ENCODE results near the gene ELK1. TPM values are rescaled to one million over a fixed set of nuclear protein-coding genes. Genes with fewer than 3 reads are reported as not detected.
"Not testable (repeated sequence)": the region's sequence is repeated elsewhere in the genome, so short reads cannot be mapped to it uniquely, and the experiment has no call there.

The ELK1 gene
- total RNA-seq, 1 donor from 2014 or later: 35.0 TPM

DNA sequence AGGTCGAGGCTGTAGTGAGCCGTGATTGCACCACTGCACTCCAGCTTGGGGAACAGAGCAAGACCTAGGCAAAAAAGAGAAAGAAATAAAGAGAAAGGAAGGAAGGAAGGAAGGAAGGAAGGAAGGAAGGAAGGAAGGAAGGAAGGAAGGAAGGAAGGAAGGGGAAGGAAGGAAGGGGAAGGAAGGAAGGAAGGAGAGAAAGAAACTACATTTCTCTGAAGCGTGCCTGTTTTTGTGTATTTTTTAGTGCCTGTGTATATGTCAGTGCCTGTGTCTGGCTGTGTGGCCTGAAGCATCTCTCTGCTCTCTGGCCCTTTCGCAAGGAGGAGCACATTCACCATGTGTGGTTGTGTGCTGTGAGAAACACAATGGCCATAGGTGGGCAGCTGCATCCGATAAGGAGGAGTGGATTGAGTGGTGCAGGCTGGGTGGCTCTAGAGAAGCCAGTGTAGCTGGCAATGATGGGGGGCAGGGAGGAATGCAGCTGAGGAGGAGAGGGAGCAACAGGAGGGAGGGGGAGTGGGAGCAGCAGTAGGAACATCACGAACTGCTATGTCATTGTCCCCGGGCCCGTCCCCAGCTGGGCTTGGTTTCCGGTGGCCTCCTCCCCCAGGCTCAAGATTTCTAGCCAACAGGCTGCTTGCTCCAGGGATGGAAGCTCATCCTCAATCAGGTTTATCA, 42.1 kb downstream of the ELK1 start:
- DNase-seq (ENCODE audit: low spot score in 2 of 2, unreplicated experiment in 2 of 2): no peak
- no peaks in the 10 kb centered on the region for H3K4me1 Mint-ChIP-seq

DNA sequence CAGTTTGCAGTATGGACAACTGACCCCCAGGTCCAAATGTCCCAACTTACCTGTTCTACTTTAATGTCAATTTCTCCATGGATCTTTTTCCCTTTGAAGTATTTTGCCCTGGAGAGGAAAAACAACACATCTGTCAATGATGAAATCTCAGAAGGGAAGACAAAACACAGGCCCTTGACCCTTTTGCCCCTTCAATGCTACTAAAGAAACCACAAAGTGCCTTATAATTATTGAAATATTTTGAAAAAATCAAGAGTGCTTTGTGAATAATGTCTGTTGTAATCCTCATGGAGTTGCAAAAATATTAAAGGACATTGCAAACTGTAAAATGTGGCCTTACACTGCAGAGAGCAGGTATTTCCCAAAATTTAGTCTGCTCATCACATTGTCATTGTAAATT, 43.3 kb downstream of the ELK1 start:
- Mint-ChIP-seq H3K27me3 (ENCODE audit: low read depth) (peaks cover 7% of the 10 kb centered on the region), H3K4me1 (no peaks in the 10 kb centered on the region), H3K27ac (no peak overlapping the region), H3K36me3 (no peaks in the 10 kb centered on the region), H3K9me3 (peaks cover 4% of the 10 kb centered on the region), H3K4me3 (no peak overlapping the region)
- no peak for DNase-seq (ENCODE audit: low spot score in 2 of 2, unreplicated experiment in 2 of 2)
- no peak for TF ChIP-seq CTCF (IDR thresholded peaks at IDR 0.05; ENCODE audit: unreplicated experiment)

More for the DNA sequence above, 42.1 kb downstream of the ELK1 start:
- H3K27ac Mint-ChIP-seq: no peak overlapping the region
- H3K4me3 Mint-ChIP-seq: no peak overlapping the region
- H3K27me3 Mint-ChIP-seq (ENCODE audit: low read depth): peaks cover 11% of the 10 kb centered on the region
- no peaks in the 10 kb centered on the region for H3K36me3 Mint-ChIP-seq
- TF ChIP-seq CTCF (IDR thresholded peaks at IDR 0.05; ENCODE audit: unreplicated experiment): no peak
- peaks cover 4% of the 10 kb centered on the region for H3K9me3 Mint-ChIP-seq

DNA sequence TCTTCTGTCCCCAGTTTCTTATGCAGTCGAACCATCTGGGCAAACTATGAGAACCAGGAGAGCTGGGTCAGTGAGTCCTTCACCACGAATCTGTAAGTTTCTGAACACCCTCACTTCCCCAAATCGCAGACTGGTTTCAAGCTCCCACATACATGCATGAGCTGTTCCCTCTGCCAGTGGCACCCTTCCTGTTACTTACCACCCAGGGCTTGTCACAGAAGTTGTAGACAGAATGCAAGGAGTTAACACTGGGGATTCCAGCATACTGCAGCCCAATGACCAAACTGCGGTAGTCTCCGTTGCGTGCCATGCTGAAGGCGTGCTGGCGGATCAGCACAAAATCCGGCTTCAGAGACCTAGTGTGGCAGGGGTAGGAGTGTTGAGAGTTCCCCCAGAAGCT, 45.3 kb downstream of the ELK1 start:
- no peak overlapping the region for H3K27ac Mint-ChIP-seq
- peaks cover 19% of the 10 kb centered on the region for H3K9me3 Mint-ChIP-seq
- TF ChIP-seq CTCF (IDR thresholded peaks at IDR 0.05; ENCODE audit: unreplicated experiment): no peak
- H3K36me3 Mint-ChIP-seq: no peaks in the 10 kb centered on the region
- peaks cover 4% of the 10 kb centered on the region for H3K27me3 Mint-ChIP-seq (ENCODE audit: low read depth)
- no peak overlapping the region for H3K4me3 Mint-ChIP-seq
- H3K4me1 Mint-ChIP-seq: no peaks in the 10 kb centered on the region
- no peak for DNase-seq (ENCODE audit: low spot score in 2 of 2, unreplicated experiment in 2 of 2)

DNA sequence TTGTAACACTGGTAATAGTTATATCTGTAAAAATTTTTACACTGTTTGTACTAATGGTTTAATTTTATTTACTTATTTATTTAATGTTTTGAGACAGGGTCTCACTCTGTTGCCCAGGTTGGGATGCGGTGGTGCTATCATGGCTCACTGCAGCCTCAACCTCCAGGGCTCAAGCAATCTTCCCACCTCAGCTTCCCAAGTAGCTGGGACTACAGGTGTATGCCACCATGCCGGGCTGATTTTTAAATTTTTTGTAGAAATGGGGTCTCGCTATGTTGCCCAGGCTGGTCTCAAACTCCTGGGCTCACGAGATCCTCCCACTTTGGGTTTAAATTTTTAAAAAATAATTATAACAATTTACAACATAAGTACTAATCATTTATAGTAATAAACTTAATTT, 47.2 kb downstream of the ELK1 start:
- not testable (repeated sequence) for H3K36me3 Mint-ChIP-seq

DNA sequence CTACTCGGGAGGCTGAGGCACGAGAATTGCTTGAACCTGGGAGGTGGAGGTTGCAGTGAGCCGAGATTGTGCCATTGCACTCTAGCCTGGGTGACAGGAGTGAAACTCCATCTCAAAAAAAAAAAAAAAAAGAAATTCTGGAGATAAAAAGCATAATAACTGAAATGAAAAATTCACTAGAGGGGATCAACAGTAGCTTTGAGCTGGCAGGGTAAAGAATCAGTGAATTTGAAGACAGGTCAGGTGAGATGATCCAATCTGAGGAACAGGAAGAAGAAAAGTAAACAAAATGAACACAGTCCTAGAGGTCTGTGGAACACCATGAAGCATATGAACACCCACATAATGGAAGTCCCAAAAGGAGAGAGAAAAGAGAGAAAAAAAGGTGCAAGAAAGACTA, 53.1 kb downstream of the ELK1 start:
- Mint-ChIP-seq H3K36me3 (peaks cover 2% of the 10 kb centered on the region), H3K4me3 (no peak overlapping the region), H3K27me3 (ENCODE audit: low read depth) (no peaks in the 10 kb centered on the region), H3K9me3 (peaks cover 47% of the 10 kb centered on the region), H3K27ac (no peak overlapping the region), H3K4me1 (no peaks in the 10 kb centered on the region)
- DNase-seq (ENCODE audit: low spot score in 2 of 2, unreplicated experiment in 2 of 2): no peak
- no peak for TF ChIP-seq CTCF (IDR thresholded peaks at IDR 0.05; ENCODE audit: unreplicated experiment)

More for the DNA sequence above, 47.2 kb downstream of the ELK1 start:
- not testable (repeated sequence) for DNase-seq (ENCODE audit: low spot score in 2 of 2, unreplicated experiment in 2 of 2); H3K4me1 Mint-ChIP-seq; H3K27ac Mint-ChIP-seq; H3K4me3 Mint-ChIP-seq; H3K27me3 Mint-ChIP-seq (ENCODE audit: low read depth)
- peaks cover 25% of the 10 kb centered on the region for H3K9me3 Mint-ChIP-seq

DNA sequence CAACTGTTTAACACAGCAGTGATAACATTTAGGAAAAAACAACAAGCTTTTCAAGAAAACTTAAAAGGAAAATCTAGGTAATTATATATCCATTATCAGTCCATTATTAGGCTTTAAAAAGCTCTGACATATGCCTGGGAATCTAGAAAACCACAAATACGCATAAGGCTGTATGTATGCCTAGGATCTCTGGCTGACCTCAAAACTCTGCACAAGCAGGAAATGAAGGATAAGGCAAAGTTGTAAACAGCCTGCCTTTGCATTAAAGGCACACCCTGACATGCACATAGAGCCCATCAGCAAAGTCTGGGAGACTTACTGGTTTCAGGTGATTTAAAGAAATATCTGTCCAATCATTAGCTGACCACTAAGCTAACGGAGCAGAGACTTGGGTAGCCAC, 54.1 kb downstream of the ELK1 start:
- Mint-ChIP-seq H3K4me3 (no peak overlapping the region), H3K27me3 (ENCODE audit: low read depth) (no peaks in the 10 kb centered on the region), H3K9me3 (peaks cover 40% of the 10 kb centered on the region), H3K27ac (no peak overlapping the region), H3K36me3 (peaks cover 2% of the 10 kb centered on the region), H3K4me1 (no peaks in the 10 kb centered on the region)
- TF ChIP-seq CTCF (IDR thresholded peaks at IDR 0.05; ENCODE audit: unreplicated experiment): no peak
- no peak for DNase-seq (ENCODE audit: low spot score in 2 of 2, unreplicated experiment in 2 of 2)
